KOPT-K1 (cell line): Measurements from ENCODE around the gene HDAC10.

Experiments
- H3K27ac ChIP-seq: fragments of 200-600 bp; sonication (generic); 2 replicates; pipeline ENCODE4 v1.5.1; 2016; ENCODE audit warnings: antibody characterized with exemption, mild to moderate bottlenecking, low read depth, low read length; ENCODE audit not compliant: poor library complexity, severe bottlenecking
- H3K36me3 ChIP-seq: fragments of 200-600 bp; sonication (generic); 2 replicates; pipeline ENCODE4 v1.5.1; 2017; ENCODE audit warnings: antibody characterized with exemption, mild to moderate bottlenecking, low read length, moderate library complexity; ENCODE audit not compliant: insufficient read depth
- H3K9me3 ChIP-seq: fragments of 200-600 bp; sonication (generic); 2 replicates; pipeline ENCODE4 v1.5.1; 2017; ENCODE audit warnings: antibody characterized with exemption, low read length, mild to moderate bottlenecking; ENCODE audit not compliant: insufficient read depth, poor library complexity, severe bottlenecking

HDAC10 gene

GRCh38 chr22:50289942-50290630 is 39.0 kb upstream of the HDAC10 start:
- Histone ChIP-seq H3K9me3 (no peaks in the 10 kb centered on the region), H3K36me3 (no peaks in the 10 kb centered on the region)

GRCh38 chr22:50289151-50289941 is 38.3 kb upstream of the HDAC10 start:
- no peaks in the 10 kb centered on the region for H3K9me3 ChIP-seq
- no peaks in the 10 kb centered on the region for H3K36me3 ChIP-seq
- no peak overlapping the region for H3K27ac ChIP-seq

More at GRCh38 chr22:50289942-50290630, 39.0 kb upstream of the HDAC10 start:
- no peak overlapping the region for H3K27ac ChIP-seq

GRCh38 chr22:50287731-50288130 is 36.7 kb upstream of the HDAC10 start:
- no peaks in the 10 kb centered on the region for H3K36me3 ChIP-seq
- H3K9me3 ChIP-seq, result no peaks in the 10 kb centered on the region
- no peak overlapping the region for H3K27ac ChIP-seq

GRCh38 chr22:50286701-50287318 is 35.7 kb upstream of the HDAC10 start:
- Histone ChIP-seq H3K36me3 (no peaks in the 10 kb centered on the region), H3K9me3 (no peaks in the 10 kb centered on the region), H3K27ac (no peak overlapping the region)

GRCh38 chr22:50286275-50286674 is 35.2 kb upstream of the HDAC10 start:
- Histone ChIP-seq H3K36me3 (no peaks in the 10 kb centered on the region), H3K27ac (no peak overlapping the region)

GRCh38 chr22:50285568-50286229 is 34.6 kb upstream of the HDAC10 start:
- H3K27ac ChIP-seq, result no peak overlapping the region
- H3K36me3 ChIP-seq, result no peaks in the 10 kb centered on the region
- H3K9me3 ChIP-seq, result no peaks in the 10 kb centered on the region

More at GRCh38 chr22:50286275-50286674, 35.2 kb upstream of the HDAC10 start:
- H3K9me3 ChIP-seq, result no peaks in the 10 kb centered on the region

- Histone ChIP-seq H3K36me3 (no peaks in the 10 kb centered on the region), H3K27ac (no peak overlapping the region), H3K9me3 (no peaks in the 10 kb centered on the region)
These were observed 33.4 kb upstream of the HDAC10 start for GRCh38 chr22:50284479-50284878.

GRCh38 chr22:50283821-50284220 is 32.8 kb upstream of the HDAC10 start:
- H3K9me3 ChIP-seq, result no peaks in the 10 kb centered on the region
- no peaks in the 10 kb centered on the region for H3K36me3 ChIP-seq

GRCh38 chr22:50282361-50283155 is 31.5 kb upstream of the HDAC10 start:
- no peaks in the 10 kb centered on the region for H3K36me3 ChIP-seq
- no peak overlapping the region for H3K27ac ChIP-seq
- H3K9me3 ChIP-seq, result no peaks in the 10 kb centered on the region

More at GRCh38 chr22:50283821-50284220, 32.8 kb upstream of the HDAC10 start:
- no peak overlapping the region for H3K27ac ChIP-seq

GRCh38 chr22:50281957-50282356 is 30.9 kb upstream of the HDAC10 start:
- Histone ChIP-seq H3K27ac (no peak overlapping the region), H3K36me3 (no peaks in the 10 kb centered on the region), H3K9me3 (no peaks in the 10 kb centered on the region)

- H3K36me3 ChIP-seq, result no peaks in the 10 kb centered on the region
- no peak overlapping the region for H3K27ac ChIP-seq
- H3K9me3 ChIP-seq, result no peaks in the 10 kb centered on the region
These were observed 30.3 kb upstream of the HDAC10 start for GRCh38 chr22:50281384-50281760.

GRCh38 chr22:50280708-50281383 is 29.8 kb upstream of the HDAC10 start:
- H3K36me3 ChIP-seq, result no peaks in the 10 kb centered on the region
- no peaks in the 10 kb centered on the region for H3K9me3 ChIP-seq
- no peak overlapping the region for H3K27ac ChIP-seq

GRCh38 chr22:50280022-50280707 is 29.1 kb upstream of the HDAC10 start:
- Histone ChIP-seq H3K27ac (no peak overlapping the region), H3K36me3 (no peaks in the 10 kb centered on the region)

More at GRCh38 chr22:50280022-50280707, 29.1 kb upstream of the HDAC10 start:
- H3K9me3 ChIP-seq, result no peaks in the 10 kb centered on the region
